SJCRH30 (cell line): Measurements from ENCODE around the gene SEMA6C. TPM values are rescaled to one million over a fixed set of nuclear protein-coding genes. Genes with fewer than 3 reads are reported as not detected.

Experiments used
- DNase-seq, 2 experiments: peaks; one replicate each; pipeline ENCODE4 v3.0.0-alpha.2; 2015 to 2020
- H3K27ac ChIP-seq: fragments of 250-450 bp; sonication (Bioruptor Pico); 2 replicates; pipeline ENCODE4 v1.5.1; 2020; ENCODE audit warnings: mild to moderate bottlenecking, moderate library complexity
- H3K27me3 ChIP-seq: fragments of 250-450 bp; sonication (Bioruptor Pico); 2 replicates; pipeline ENCODE4 v1.5.1; 2020; ENCODE audit warnings: mild to moderate bottlenecking, moderate library complexity
- H3K36me3 ChIP-seq: fragments of 250-450 bp; sonication (Bioruptor Pico); 2 replicates; pipeline ENCODE4 v1.5.1; 2020; ENCODE audit warnings: mild to moderate bottlenecking, moderate library complexity
- H3K4me1 ChIP-seq: fragments of 250-450 bp; sonication (Bioruptor Pico); 2 replicates; pipeline ENCODE4 v1.5.1; 2020; ENCODE audit warnings: mild to moderate bottlenecking, moderate library complexity
- H3K4me3 ChIP-seq: fragments of 250-450 bp; sonication (Bioruptor Pico); 2 replicates; pipeline ENCODE4 v1.5.1; 2020; ENCODE audit warnings: mild to moderate bottlenecking, moderate library complexity
- H3K9me3 ChIP-seq: fragments of 250-450 bp; sonication (Bioruptor Pico); replicated peaks from 2 replicates; pipeline ENCODE4 v1.5.1; 2020; ENCODE audit warnings: mild to moderate bottlenecking, moderate library complexity
- total RNA-seq: library from RNA; depleted of rRNA; stranded (reverse); fragments of >200 nt; shearing (Covaris generic); gene quantifications from 2 replicates; pipeline ENCODE4 v1.2.3, GENCODE V29; 2014

Gene SEMA6C
- total RNA-seq, 1 experiment from 2014 or later, result 12.5 TPM

DNA sequence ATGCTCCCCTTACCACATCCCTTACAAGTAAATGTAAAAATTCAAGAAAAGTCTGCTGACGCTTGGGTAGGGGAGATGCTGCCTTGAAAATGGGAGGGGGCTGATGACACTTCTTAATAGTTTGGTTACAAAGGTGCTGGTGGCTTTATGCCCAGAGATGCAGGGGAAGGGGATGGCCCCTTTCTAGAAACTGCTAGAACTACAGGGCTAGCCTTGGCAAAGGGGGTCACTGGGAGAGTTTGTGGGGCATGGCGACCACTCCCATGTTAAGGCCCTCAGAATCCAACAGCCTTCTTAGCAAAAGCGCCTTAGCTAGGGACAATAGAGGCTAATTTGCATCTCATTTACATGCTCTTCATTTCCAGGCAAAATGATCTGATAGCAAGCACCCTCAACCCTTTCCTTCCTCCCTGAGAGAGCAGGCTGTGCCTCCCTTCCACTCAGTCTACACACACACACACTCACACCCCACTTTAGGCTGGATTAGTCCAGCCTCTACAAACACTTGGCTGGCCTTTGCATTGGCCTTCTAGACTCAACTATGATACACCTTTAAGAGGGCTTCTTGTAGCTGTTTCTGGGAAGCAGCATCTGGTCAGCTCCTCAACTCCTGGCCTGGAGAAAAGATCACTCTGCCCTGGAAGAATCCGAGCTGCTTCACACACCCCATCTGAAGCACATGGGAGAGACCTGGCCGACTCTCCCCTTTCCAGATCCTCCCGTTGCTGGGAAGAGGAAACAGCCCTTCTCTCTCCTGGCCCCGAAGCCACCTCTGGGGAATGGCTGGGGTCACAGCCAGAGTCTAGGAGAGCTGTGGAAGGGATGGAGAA is 1.7 kb downstream of the SEMA6C start:
- peaks cover 30% of the 10 kb centered on the region for H3K4me1 ChIP-seq
- peak overlapping the region; percentile 65 for H3K4me3 ChIP-seq
- H3K9me3 ChIP-seq, result no peaks in the 10 kb centered on the region
- peak in 1 of 2 experiments; percentile 28 for DNase-seq
- H3K36me3 ChIP-seq, result no peaks in the 10 kb centered on the region
- H3K27me3 ChIP-seq, result no peaks in the 10 kb centered on the region
- H3K27ac ChIP-seq, result no peak overlapping the region

DNA sequence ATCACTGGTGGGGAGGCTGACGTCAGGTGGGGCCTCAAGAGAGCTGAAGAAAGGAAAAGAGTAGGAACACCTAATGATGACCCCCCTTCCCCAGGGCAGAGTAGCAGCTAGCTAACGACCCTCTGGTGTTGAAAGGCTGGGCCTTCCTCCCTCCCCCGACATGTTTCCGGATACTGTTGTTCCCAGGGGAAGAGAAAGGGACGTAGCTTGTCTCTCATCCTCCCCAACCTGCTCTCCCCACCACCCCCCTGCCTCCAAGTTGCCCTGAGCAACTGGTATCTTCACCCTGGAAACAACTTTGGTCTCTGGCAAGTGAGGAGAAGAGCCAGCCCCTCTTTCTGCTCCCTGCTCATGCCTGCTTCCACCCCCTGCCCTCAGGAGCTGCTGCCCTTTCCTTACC is 2.4 kb downstream of the SEMA6C start:
- Histone ChIP-seq H3K4me3 (no peak overlapping the region), H3K27me3 (no peaks in the 10 kb centered on the region), H3K9me3 (no peaks in the 10 kb centered on the region), H3K27ac (no peak overlapping the region; the same call in 1 of the 2 replicates), H3K4me1 (peaks cover 30% of the 10 kb centered on the region), H3K36me3 (no peaks in the 10 kb centered on the region)
- no peak for DNase-seq

DNA sequence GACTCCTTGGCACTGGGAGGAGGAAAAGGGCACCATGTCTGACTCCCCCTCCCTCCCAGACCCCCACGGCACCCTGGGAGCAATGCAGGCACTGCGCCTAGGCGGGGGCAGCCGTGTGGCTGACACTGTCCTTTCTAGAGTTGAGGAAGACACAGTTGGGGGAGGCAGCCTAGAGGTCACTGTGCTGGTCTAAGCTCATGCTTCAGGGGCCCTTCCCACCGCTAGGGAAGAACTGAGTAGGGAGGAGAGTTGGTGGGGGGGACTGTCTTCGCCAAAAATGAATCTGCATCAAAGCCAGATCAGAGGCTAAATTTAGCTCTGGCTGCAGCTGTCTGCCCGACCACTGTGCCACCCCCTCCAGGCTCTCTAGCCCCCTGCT is 3.4 kb downstream of the SEMA6C start:
- peaks cover 30% of the 10 kb centered on the region for H3K4me1 ChIP-seq
- DNase-seq, result peak; percentile 74 to 78
- H3K9me3 ChIP-seq, result no peaks in the 10 kb centered on the region
- H3K27ac ChIP-seq, result peak overlapping the region; percentile 93
- no peaks in the 10 kb centered on the region for H3K36me3 ChIP-seq
- H3K4me3 ChIP-seq, result peak overlapping the region; percentile 20
- H3K27me3 ChIP-seq, result no peaks in the 10 kb centered on the region

DNA sequence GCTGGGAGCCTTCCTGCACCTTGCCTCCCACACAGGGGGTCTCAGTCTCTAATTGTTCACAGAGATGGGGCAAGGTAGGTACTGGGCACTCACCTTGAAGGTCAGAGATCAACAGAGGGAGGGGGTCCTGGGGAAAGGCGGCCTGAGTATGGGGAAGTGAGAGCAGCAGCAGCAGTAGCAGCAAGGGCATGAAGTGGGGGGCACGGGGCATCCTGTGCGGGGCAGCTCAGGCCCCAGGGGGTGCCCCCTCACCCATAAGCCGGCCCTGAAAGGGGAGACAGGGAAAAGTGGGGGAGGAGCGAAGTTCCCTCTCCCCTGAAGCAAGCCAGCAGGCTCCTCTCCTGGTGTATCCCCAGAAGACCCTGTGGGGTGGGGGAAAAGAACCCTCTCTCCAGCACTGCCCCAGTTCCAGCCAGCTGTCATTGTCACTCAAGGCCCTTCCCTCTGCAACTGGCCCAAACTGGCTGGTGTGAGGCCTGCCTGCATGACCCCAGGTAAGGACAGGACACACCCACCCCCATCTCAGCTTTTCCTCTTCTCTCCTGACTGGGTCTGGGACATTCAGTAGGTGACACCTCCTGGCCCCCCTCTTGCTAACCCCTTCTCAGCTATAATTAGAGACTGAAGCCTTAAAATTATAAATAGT is 3.9 kb downstream of the SEMA6C start:
- H3K27me3 ChIP-seq, result no peaks in the 10 kb centered on the region
- peak overlapping the region; percentile 93 for H3K27ac ChIP-seq
- peak; percentile 95 to 96 for DNase-seq
- no peaks in the 10 kb centered on the region for H3K36me3 ChIP-seq
- peaks cover 29% of the 10 kb centered on the region for H3K4me1 ChIP-seq
- H3K4me3 ChIP-seq, result peak overlapping the region; percentile 20
- H3K9me3 ChIP-seq, result no peaks in the 10 kb centered on the region

DNA sequence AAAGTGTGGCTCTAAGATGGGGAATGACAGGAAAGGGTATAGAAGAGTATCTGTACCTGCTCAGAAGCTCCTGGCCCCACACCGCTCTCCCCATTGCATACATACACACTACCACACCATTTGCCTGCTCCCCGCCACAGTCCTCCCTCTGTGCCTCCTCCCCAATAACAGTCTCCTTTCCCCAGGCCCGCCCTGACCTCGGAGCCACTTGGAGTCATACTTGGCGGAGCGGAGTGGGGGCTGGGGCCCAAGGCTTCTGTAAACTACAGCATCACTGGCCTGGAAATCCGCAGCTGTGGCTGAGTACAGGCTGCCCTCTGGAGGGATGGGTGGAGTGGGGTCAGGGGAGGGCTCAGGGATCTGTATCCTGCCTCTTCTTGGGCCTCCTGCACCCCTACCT is 8.6 kb downstream of the SEMA6C start:
- Histone ChIP-seq H3K4me3 (no peak overlapping the region), H3K27me3 (no peaks in the 10 kb centered on the region), H3K36me3 (peaks cover 9% of the 10 kb centered on the region; the same call in 1 of the 2 replicates), H3K4me1 (peaks cover 12% of the 10 kb centered on the region), H3K9me3 (no peaks in the 10 kb centered on the region), H3K27ac (no peak overlapping the region)
- DNase-seq, result no peak

DNA sequence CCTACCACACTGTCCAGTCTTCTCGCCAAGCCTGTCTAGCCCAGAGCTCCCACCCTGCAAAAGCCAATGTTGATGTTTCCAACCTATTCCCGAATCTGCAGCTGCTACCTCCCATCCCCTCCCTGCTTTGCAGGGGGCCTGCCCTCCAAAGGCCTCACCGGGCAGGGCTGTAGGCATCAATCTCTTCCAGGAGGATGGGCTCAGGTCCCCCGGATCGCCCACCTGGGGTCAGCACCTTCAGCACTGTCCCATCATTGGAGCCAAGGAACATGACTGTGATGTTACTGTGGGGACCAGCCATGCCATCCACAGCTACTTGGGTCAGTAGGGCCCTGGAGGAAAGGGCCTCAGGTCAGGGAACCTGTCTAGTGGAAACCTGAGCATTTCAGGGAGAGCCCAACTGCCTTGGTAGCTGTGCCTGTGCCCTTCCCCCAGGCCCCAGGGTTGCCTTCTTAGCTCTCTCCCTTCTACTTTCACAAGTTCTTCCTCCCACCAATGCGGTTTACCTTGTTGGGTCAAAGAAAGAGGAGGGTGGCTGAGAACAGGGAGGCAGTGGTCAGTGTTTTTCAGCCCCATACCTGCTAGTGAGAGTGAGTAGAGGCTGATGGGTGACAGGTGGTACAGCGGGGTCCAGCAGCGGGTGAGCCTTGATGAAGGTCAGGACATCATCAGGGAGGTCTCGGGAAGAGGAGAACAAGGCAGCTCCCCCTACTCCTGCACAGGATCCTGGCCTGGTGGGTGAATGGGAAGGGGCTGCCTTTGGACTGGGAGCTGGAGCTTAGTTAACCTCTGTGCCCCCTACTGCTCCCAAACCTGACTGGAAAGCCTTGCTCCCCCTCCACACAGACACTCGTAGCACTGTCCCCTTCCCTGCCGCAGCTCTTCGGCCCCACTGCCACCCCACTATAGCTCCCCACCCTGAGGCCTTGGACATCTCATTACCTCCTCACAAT is 10.7 kb downstream of the SEMA6C start:
- no peaks in the 10 kb centered on the region for H3K4me1 ChIP-seq
- peaks cover 9% of the 10 kb centered on the region; the same call in 1 of the 2 replicates for H3K36me3 ChIP-seq
- H3K27ac ChIP-seq, result no peak overlapping the region
- no peaks in the 10 kb centered on the region for H3K9me3 ChIP-seq
- H3K27me3 ChIP-seq, result no peaks in the 10 kb centered on the region
- no peak overlapping the region for H3K4me3 ChIP-seq
- no peak for DNase-seq

DNA sequence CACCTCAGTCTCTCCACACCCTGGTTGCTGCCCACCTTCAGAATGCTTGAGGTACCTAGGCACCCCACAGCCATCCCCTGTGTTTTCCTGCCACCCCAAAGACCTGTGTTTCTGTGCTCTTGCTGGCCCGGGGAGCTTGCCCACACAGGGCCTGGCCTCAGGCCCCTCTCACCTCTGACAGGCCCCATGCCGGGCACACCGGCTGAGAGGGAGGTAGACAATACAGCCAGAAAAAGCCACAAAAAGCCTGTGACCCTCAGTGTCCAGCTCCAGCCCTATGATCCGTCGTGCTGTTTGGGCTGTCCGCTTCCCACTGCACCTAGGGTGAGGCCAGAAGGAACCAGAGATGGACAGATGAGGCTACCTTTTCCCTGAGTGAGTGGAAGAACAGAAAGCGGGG is 11.4 kb downstream of the SEMA6C start:
- no peaks in the 10 kb centered on the region for H3K4me1 ChIP-seq
- no peak overlapping the region for H3K4me3 ChIP-seq
- H3K27me3 ChIP-seq, result no peaks in the 10 kb centered on the region
- no peak for DNase-seq
- H3K9me3 ChIP-seq, result no peaks in the 10 kb centered on the region
- peaks cover 9% of the 10 kb centered on the region; the same call in 1 of the 2 replicates for H3K36me3 ChIP-seq
- no peak overlapping the region for H3K27ac ChIP-seq

DNA sequence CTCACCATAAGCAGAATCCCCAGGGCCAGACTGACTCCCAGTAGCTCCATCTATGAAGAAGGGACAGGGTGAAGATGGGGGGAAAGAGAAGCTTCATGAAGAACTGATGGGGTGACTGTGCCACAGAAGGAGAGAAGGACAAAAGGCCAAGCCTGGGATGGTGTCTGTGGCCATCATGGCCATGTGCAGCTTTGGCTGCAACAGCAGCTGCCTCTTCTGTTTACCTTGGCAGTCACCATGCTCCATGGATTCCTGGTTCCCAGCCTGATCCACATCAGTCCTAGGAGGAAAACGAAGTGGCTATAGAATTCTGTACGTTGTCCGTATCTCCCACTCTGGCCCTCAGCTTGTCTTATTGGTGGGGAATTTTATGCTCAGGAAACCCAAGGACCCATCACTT is 12.0 kb downstream of the SEMA6C start:
- H3K36me3 ChIP-seq, result peaks cover 9% of the 10 kb centered on the region; the same call in 1 of the 2 replicates
- no peak for DNase-seq
- no peaks in the 10 kb centered on the region for H3K27me3 ChIP-seq
- no peaks in the 10 kb centered on the region for H3K4me1 ChIP-seq
- no peaks in the 10 kb centered on the region for H3K9me3 ChIP-seq
- no peak overlapping the region for H3K27ac ChIP-seq
- no peak overlapping the region for H3K4me3 ChIP-seq

DNA sequence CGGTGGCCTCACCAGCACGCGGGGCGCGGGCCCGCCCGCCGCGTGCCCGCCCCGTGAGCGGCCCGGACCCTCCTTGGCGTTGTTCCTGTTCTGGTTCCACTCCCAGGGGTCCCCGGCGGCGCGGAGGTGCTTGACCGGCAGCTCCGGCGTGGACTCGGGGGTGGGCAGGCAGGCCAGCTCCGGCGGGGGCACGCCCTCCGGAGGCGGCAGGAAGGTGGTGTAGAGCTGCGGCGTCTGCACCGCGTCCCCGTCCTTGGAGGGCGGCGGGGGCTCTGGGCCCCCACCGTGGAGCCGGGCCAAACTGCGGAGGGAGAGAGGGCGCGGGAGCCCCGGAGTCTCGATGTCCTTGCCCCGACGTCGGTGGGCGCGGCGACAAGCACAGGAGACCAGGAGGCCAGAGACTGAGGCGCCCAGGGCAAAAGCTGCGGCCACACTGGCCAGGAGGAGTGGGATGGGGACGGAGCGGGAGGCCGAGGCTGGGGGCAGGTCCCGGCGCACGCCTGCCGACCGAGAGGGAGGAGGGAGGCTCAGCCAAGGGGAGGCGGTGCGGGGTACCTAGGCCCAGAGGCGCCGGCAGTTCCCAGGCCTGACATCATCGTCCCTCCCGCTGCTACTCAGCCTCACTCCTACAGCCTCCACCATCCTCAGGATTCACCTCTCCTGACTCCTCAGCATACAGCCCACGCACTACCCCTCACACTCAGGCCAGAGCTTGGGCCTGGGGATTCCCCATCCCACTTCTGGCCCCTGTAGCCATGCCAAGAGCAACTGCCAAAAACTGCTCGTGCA is 13.2 kb downstream of the SEMA6C start:
- DNase-seq, result no peak
- H3K4me1 ChIP-seq, result no peaks in the 10 kb centered on the region
- H3K4me3 ChIP-seq, result no peak overlapping the region
- H3K27me3 ChIP-seq, result no peaks in the 10 kb centered on the region
- H3K36me3 ChIP-seq, result peaks cover 9% of the 10 kb centered on the region; the same call in 1 of the 2 replicates
- no peaks in the 10 kb centered on the region for H3K9me3 ChIP-seq
- H3K27ac ChIP-seq, result no peak overlapping the region

DNA sequence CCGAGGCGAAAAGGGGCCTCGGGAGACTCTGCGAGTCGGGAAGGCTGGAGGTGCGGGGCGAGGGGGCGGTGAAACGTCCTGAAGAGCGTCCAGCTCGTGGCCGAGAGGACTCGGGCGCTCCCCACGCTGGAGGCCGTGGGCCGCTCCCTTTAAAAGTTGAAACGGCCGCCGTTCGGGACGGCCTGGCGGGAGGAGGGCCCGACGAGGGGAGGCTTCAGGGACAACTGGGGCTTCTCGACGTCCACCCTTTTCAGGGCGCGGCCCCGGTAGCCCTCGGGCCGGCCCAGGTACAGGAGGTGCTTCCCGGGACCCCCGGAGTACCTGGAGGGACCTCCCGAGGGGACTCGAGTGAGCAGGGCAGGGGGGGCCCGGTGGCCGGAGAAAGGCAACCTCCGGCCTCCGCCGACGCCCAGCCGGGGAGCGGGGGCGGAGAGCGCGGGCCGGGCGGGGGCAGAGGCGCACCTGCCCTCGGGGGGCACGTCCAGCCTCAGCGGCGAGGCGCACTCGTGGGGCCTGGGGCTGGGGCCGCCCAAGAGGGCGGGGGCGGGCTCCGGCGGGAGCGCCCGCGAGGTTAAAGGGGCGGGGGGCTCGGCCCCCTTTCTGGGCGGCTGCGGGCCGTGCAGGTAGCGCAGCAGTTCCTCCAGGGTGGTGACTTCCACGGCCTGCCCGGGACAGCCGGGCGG is 14.0 kb downstream of the SEMA6C start:
- no peak overlapping the region for H3K4me3 ChIP-seq
- H3K4me1 ChIP-seq, result no peaks in the 10 kb centered on the region
- no peak for DNase-seq
- H3K27me3 ChIP-seq, result no peaks in the 10 kb centered on the region
- H3K36me3 ChIP-seq, result peaks cover 9% of the 10 kb centered on the region; the same call in 1 of the 2 replicates
- H3K27ac ChIP-seq, result no peak overlapping the region
- H3K9me3 ChIP-seq, result no peaks in the 10 kb centered on the region

DNA sequence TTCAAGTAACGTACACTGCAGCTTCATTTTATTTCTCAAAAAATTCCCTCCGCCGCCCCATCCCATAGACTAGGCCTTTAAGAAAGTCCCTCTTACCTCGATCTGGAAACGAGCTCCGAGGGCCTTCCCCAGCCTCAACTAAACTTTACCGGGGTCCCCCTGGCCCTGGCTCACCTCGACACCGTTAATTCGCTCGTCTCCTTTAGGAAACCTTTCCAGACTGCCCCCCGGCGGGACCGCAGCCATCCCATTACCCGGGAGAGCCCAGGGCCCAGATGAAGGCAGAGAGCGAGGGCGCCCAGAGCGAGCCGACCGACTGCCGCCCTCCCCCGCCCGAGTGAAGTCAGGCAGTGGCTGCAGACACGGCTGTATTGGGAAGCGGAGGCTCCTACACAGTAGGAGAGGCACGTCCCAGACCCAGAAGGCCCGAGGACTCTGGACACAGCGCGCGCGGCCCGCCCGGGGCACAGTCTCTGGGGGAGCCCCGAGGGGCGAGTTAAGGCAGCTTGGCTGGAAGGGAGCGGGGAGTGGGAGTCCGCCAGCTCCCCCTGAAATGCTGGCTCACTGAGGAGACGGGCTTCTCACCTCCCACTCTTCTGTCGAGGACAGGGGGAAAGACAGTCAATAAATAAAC is 14.6 kb downstream of the SEMA6C start:
- H3K36me3 ChIP-seq, result peaks cover 9% of the 10 kb centered on the region; the same call in 1 of the 2 replicates
- no peak overlapping the region for H3K4me3 ChIP-seq
- no peak overlapping the region for H3K27ac ChIP-seq
- no peaks in the 10 kb centered on the region for H3K4me1 ChIP-seq
- no peaks in the 10 kb centered on the region for H3K9me3 ChIP-seq
- no peaks in the 10 kb centered on the region for H3K27me3 ChIP-seq
- no peak for DNase-seq

DNA sequence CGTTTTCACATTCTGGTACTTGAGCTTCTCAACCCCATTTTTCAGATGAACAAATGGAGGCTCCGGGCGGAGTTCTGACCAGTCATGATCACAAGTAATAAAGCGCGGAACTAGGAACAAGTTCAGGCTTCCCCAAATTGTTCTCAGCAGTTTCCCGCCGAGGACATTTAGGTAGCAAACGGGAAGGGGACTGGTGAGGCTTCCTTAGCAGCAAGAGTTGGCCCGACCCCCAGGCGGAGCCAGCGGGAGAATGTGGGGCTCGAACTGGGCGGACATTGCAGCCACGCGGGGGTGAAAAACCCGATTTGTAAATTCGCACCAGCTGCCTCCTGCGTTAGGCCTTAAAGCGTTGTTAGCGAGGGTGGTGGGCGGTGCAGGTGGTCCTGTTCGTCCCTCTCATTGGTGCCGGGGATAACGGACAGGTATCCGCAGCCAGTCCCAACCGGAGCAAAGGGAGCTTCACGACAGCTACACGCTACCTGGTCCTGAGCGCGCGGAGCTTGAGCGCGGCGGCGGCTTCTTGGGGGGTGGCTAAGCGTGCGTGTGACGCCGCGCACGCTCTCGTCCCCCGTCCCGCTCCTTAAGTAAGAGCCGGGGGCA is 15.3 kb downstream of the SEMA6C start:
- DNase-seq, result no peak
- Histone ChIP-seq H3K4me1 (no peaks in the 10 kb centered on the region), H3K4me3 (no peak overlapping the region), H3K27me3 (no peaks in the 10 kb centered on the region), H3K9me3 (no peaks in the 10 kb centered on the region), H3K36me3 (peaks cover 9% of the 10 kb centered on the region; the same call in 1 of the 2 replicates), H3K27ac (no peak overlapping the region)

DNA sequence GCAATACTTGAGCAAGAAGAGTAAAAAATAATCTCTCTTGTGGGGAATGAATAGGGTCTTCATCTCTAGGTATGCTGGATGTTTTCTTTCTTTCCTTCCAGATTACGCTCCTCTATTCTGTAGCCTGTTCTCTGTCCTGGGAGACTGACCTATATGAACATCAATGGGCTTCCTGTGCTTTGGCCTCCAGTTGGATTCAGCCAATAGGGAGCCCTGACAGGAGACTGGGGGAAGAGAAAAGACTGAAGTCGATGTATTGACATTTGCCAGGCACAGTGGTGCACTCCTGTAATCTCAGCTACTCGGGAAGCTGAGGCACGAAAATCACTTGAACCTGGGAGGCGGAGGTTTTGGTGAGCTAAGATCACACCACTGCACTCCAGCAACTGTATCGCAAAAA is 17.6 kb downstream of the SEMA6C start:
- no peak overlapping the region for H3K4me3 ChIP-seq
- no peak overlapping the region for H3K27ac ChIP-seq
- H3K27me3 ChIP-seq, result no peaks in the 10 kb centered on the region
- no peaks in the 10 kb centered on the region for H3K4me1 ChIP-seq
- peaks cover 3% of the 10 kb centered on the region; the same call in 1 of the 2 replicates for H3K36me3 ChIP-seq
- DNase-seq, result no peak
- H3K9me3 ChIP-seq, result no peaks in the 10 kb centered on the region
